ENCODE results near the gene LDAH. TPM values are rescaled to one million over a fixed set of nuclear protein-coding genes. Genes with fewer than 3 reads are reported as not detected.

Gene LDAH
- total and polyA plus RNA-seq, 2 experiments from 2014 or later, result 15.2 to 21.1 TPM

- no peaks in the 10 kb centered on the region for H3K27me3 ChIP-seq
- no peak for TF ChIP-seq CTCF (IDR thresholded peaks at IDR 0.05; ENCODE audit: low read depth, low read length)
- H3K9me3 ChIP-seq (ENCODE audit: low read depth), result no peaks in the 10 kb centered on the region
- no peak overlapping the region for H3K27ac ChIP-seq
- H3K4me1 ChIP-seq (ENCODE audit: low read depth), result no peaks in the 10 kb centered on the region
- no peaks in the 10 kb centered on the region for H3K36me3 ChIP-seq
- H3K4me3 ChIP-seq, result no peak overlapping the region
- no peak for DNase-seq (ENCODE audit: low read depth in 1 of 2, low spot score in 1 of 2)
These were observed 29.2 kb upstream of the LDAH start for GRCh38 chr2:20852139-20852538.

- Histone ChIP-seq H3K9me3 (ENCODE audit: low read depth) (no peaks in the 10 kb centered on the region), H3K27me3 (no peaks in the 10 kb centered on the region), H3K4me3 (no peak overlapping the region), H3K27ac (no peak overlapping the region), H3K4me1 (ENCODE audit: low read depth) (no peaks in the 10 kb centered on the region), H3K36me3 (no peaks in the 10 kb centered on the region)
- no peak for TF ChIP-seq CTCF (IDR thresholded peaks at IDR 0.05; ENCODE audit: low read depth, low read length)
- DNase-seq (ENCODE audit: low read depth in 1 of 2, low spot score in 1 of 2), result no peak
These were observed 21.3 kb upstream of the LDAH start for GRCh38 chr2:20844246-20844645.

- TF ChIP-seq CTCF (IDR thresholded peaks at IDR 0.05; ENCODE audit: low read depth, low read length), result no peak
- H3K27ac ChIP-seq, result no peak overlapping the region
- DNase-seq (ENCODE audit: low read depth in 1 of 2, low spot score in 1 of 2), result no peak
- H3K4me1 ChIP-seq (ENCODE audit: low read depth), result no peaks in the 10 kb centered on the region
- no peaks in the 10 kb centered on the region for H3K36me3 ChIP-seq
- H3K9me3 ChIP-seq (ENCODE audit: low read depth), result no peaks in the 10 kb centered on the region
- no peak overlapping the region for H3K4me3 ChIP-seq
- H3K27me3 ChIP-seq, result no peaks in the 10 kb centered on the region
These were observed 16.2 kb upstream of the LDAH start for GRCh38 chr2:20839052-20839451.

- H3K27me3 ChIP-seq, result no peaks in the 10 kb centered on the region
- no peak overlapping the region for H3K27ac ChIP-seq
- TF ChIP-seq CTCF (IDR thresholded peaks at IDR 0.05; ENCODE audit: low read depth, low read length), result no peak
- H3K9me3 ChIP-seq (ENCODE audit: low read depth), result no peaks in the 10 kb centered on the region
- H3K36me3 ChIP-seq, result no peaks in the 10 kb centered on the region
- no peaks in the 10 kb centered on the region for H3K4me1 ChIP-seq (ENCODE audit: low read depth)
- H3K4me3 ChIP-seq, result no peak overlapping the region
- no peak for DNase-seq (ENCODE audit: low read depth in 1 of 2, low spot score in 1 of 2)
These were observed 15.1 kb upstream of the LDAH start for GRCh38 chr2:20838016-20838415.

- DNase-seq (ENCODE audit: low read depth in 1 of 2, low spot score in 1 of 2), result no peak
- Histone ChIP-seq H3K4me3 (no peak overlapping the region), H3K4me1 (ENCODE audit: low read depth) (no peaks in the 10 kb centered on the region), H3K36me3 (no peaks in the 10 kb centered on the region), H3K9me3 (ENCODE audit: low read depth) (no peaks in the 10 kb centered on the region), H3K27ac (no peak overlapping the region), H3K27me3 (no peaks in the 10 kb centered on the region)
- TF ChIP-seq CTCF (IDR thresholded peaks at IDR 0.05; ENCODE audit: low read depth, low read length), result no peak
These were observed 13.6 kb upstream of the LDAH start for GRCh38 chr2:20836521-20836920.

- no peak overlapping the region for H3K27ac ChIP-seq
- no peaks in the 10 kb centered on the region for H3K36me3 ChIP-seq
- H3K27me3 ChIP-seq, result no peaks in the 10 kb centered on the region
- no peaks in the 10 kb centered on the region for H3K4me1 ChIP-seq (ENCODE audit: low read depth)
- no peak overlapping the region for H3K4me3 ChIP-seq
- no peaks in the 10 kb centered on the region for H3K9me3 ChIP-seq (ENCODE audit: low read depth)
- DNase-seq (ENCODE audit: low read depth in 1 of 2, low spot score in 1 of 2), result no peak
- TF ChIP-seq CTCF (IDR thresholded peaks at IDR 0.05; ENCODE audit: low read depth, low read length), result no peak
These were observed 11.4 kb upstream of the LDAH start for GRCh38 chr2:20834331-20834730.
